Endodermal cell (in vitro differentiated cells): Measurements from ENCODE around the gene ATAD3B. TPM values are rescaled to one million over a fixed set of nuclear protein-coding genes. Genes with fewer than 3 reads are reported as not detected.

ENCODE experiments used
- DNase-seq: peaks from one replicate; pipeline ENCODE4 v3.0.0-alpha.2; 2017
- H3K27ac ChIP-seq: 2 replicates; pipeline ENCODE4 v1.5.1; 2013; ENCODE audit warnings: mild to moderate bottlenecking, low read depth, low read length, moderate library complexity
- H3K27me3 ChIP-seq: 2 replicates; pipeline ENCODE4 v1.6.1; 2013; ENCODE audit warnings: mild to moderate bottlenecking, low read length, moderate library complexity; ENCODE audit not compliant: insufficient read depth, control insufficient read depth, poor library complexity, severe bottlenecking
- H3K36me3 ChIP-seq: 2 replicates; pipeline ENCODE4 v1.7.0; 2013; ENCODE audit warnings: mild to moderate bottlenecking, low read length, moderate library complexity; ENCODE audit not compliant: control insufficient read depth, insufficient read depth
- H3K4me1 ChIP-seq: one replicate; pipeline ENCODE4 v1.7.0; 2013; ENCODE audit warnings: low read length; ENCODE audit not compliant: control insufficient read depth, insufficient read depth
- H3K4me3 ChIP-seq: 2 replicates; pipeline ENCODE4 v1.5.1; 2013; ENCODE audit warnings: mild to moderate bottlenecking, low read length, moderate library complexity
- H3K9ac ChIP-seq: 2 replicates; pipeline ENCODE4 v1.6.1; 2013; ENCODE audit warnings: mild to moderate bottlenecking, low read length, moderate library complexity; ENCODE audit not compliant: poor library complexity, severe bottlenecking; ENCODE audit errors: extremely low read depth
- H3K9me3 ChIP-seq: 2 replicates; pipeline ENCODE4 v1.6.1; 2013; ENCODE audit warnings: mild to moderate bottlenecking, low read length, moderate library complexity; ENCODE audit not compliant: control insufficient read depth
- H3K27ac Mint-ChIP-seq: 2 replicates; pipeline ENCODE4 v1.8.0; 2020; ENCODE audit warnings: mixed read lengths
- H3K27me3 Mint-ChIP-seq: 2 replicates; pipeline ENCODE4 v1.8.0; 2021; ENCODE audit warnings: mild to moderate bottlenecking, mixed read lengths; ENCODE audit not compliant: insufficient read depth
- H3K36me3 Mint-ChIP-seq: 2 replicates; pipeline ENCODE4 v1.8.0; 2020; ENCODE audit warnings: low read depth, mixed read lengths
- H3K4me1 Mint-ChIP-seq: 2 replicates; pipeline ENCODE4 v1.8.0; 2020; ENCODE audit warnings: mixed read lengths
- H3K4me3 Mint-ChIP-seq: 2 replicates; pipeline ENCODE4 v1.8.0; 2020; ENCODE audit warnings: mild to moderate bottlenecking, moderate library complexity, mixed read lengths
- H3K9me3 Mint-ChIP-seq: 2 replicates; pipeline ENCODE4 v1.8.0; 2020; ENCODE audit warnings: mild to moderate bottlenecking, mixed read lengths
- CTCF ChIP-seq: fragments of 200-600 bp; sonication (generic); conservative IDR thresholded peaks from 2 replicates; pipeline ENCODE4 v1.5.0; 2021; ENCODE audit warnings: antibody characterized with exemption, mild to moderate bottlenecking
- WGBS, 2 experiments: methylation state at CpG; one replicate each; pipeline versions ENCODE4 v1.1.5 to v1.1.7; 2013; ENCODE audit warnings: missing lambda C conversion rate in 2 of 2, mixed read lengths in 1 of 2; ENCODE audit not compliant: insufficient coverage in 1 of 2, insufficient read length in 1 of 2; 5-methylcytosine and 5-hydroxymethylcytosine counted together
- total RNA-seq, 2 donors: library from RNA; stranded (reverse); fragmentation: NEBNext Ultra II Directional in 1 of 2; extraction: Animal tissue kit (Norgen Biotek cat#: 25700) in 1 of 2; gene quantifications; 2 replicates in 1 of 2; 3 replicates in 1 of 2; pipeline ENCODE4 v1.2.1, GENCODE V29; 2021

Gene ATAD3B
- total RNA-seq, 2 donors from 2014 or later = 41.8 to 47.4 TPM

- Mint-ChIP-seq H3K27ac (no peak overlapping the region), H3K9me3 (no peaks in the 10 kb centered on the region), H3K27me3 (peaks cover 4% of the 10 kb centered on the region), H3K4me3 (no peak overlapping the region), H3K4me1 (peaks cover 12% of the 10 kb centered on the region), H3K36me3 (no peaks in the 10 kb centered on the region)
- H3K4me1 ChIP-seq = peaks cover 17% of the 10 kb centered on the region
- H3K36me3 ChIP-seq = no peaks in the 10 kb centered on the region
- H3K9me3 ChIP-seq = no peaks in the 10 kb centered on the region
- H3K9ac ChIP-seq = no peak overlapping the region
- TF ChIP-seq CTCF = no peak
- DNase-seq = peak; percentile 80
- 53 to 64% methylated on average over 11 to 12 of the region's 12 CpGs for WGBS, 2 experiments
- no peak overlapping the region for H3K4me3 ChIP-seq
- peak overlapping the region; percentile 79 for H3K27ac ChIP-seq
- H3K27me3 ChIP-seq = peaks cover 16% of the 10 kb centered on the region
Observed at GRCh38 chr1:1433804-1434130, 37.8 kb upstream of the ATAD3B start.

GRCh38 chr1:1434131-1434823 lies 37.3 kb upstream of the ATAD3B start:
- Mint-ChIP-seq H3K4me3 (no peak overlapping the region), H3K4me1 (peaks cover 12% of the 10 kb centered on the region), H3K9me3 (no peaks in the 10 kb centered on the region), H3K27me3 (peaks cover 4% of the 10 kb centered on the region), H3K27ac (no peak overlapping the region), H3K36me3 (no peaks in the 10 kb centered on the region)
- TF ChIP-seq CTCF = no peak
- Histone ChIP-seq H3K4me3 (no peak overlapping the region), H3K9me3 (no peaks in the 10 kb centered on the region), H3K9ac (no peak overlapping the region), H3K27ac (no peak overlapping the region), H3K4me1 (peaks cover 17% of the 10 kb centered on the region), H3K27me3 (peaks cover 16% of the 10 kb centered on the region), H3K36me3 (no peaks in the 10 kb centered on the region)
- DNase-seq = peak; percentile 91
- 57% methylated on average over 16 to 32 of the region's 32 CpGs for WGBS, 2 experiments

GRCh38 chr1:1434824-1435105 lies 36.8 kb upstream of the ATAD3B start:
- Histone ChIP-seq H3K9ac (no peak overlapping the region), H3K27ac (no peak overlapping the region), H3K4me1 (peaks cover 17% of the 10 kb centered on the region), H3K27me3 (peaks cover 16% of the 10 kb centered on the region), H3K9me3 (no peaks in the 10 kb centered on the region), H3K36me3 (no peaks in the 10 kb centered on the region), H3K4me3 (peak overlapping the region; percentile 69)
- no peak for DNase-seq
- Mint-ChIP-seq H3K4me1 (peaks cover 10% of the 10 kb centered on the region), H3K27me3 (peaks cover 4% of the 10 kb centered on the region), H3K4me3 (peak overlapping the region; percentile 51), H3K27ac (no peak overlapping the region), H3K9me3 (no peaks in the 10 kb centered on the region), H3K36me3 (no peaks in the 10 kb centered on the region)
- no peak for TF ChIP-seq CTCF
- 92 to 94% methylated on average over 2 to 4 of the region's 4 CpGs for WGBS, 2 experiments
